ENCODE results near the gene ABHD2. TPM values are rescaled to one million over a fixed set of nuclear protein-coding genes. Genes with fewer than 3 reads are reported as not detected.

ABHD2 gene
- total RNA-seq, 4 donors from 2014 or later = 50.0 to 79.9 (median 65.2) TPM

GRCh38 chr15:89197503-89197971 is 109.3 kb downstream of the ABHD2 start:
- no peak for TF ChIP-seq CTCF (IDR thresholded peaks at IDR 0.05; ENCODE audit: low read depth)

DNA sequence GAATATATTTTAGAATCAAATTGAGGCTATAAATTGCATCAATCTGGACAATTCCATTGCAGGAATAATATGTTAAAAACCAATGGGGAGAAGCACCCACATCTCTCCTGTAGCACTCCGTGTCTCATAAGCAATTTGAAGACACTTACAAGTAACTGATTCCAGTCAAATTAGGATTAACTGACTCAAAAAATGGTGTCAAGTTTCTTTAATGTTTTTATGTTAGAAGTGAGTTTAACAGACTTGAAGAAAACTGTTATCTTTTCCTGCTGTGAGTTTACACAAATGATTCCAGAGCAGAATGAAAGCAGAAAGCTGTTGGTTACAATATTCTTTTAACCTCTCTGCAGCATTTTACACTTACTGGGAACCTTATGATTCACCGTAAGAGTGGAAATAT is 109.9 kb downstream of the ABHD2 start:
- TF ChIP-seq CTCF (IDR thresholded peaks at IDR 0.05; ENCODE audit: low read depth) = no peak

DNA sequence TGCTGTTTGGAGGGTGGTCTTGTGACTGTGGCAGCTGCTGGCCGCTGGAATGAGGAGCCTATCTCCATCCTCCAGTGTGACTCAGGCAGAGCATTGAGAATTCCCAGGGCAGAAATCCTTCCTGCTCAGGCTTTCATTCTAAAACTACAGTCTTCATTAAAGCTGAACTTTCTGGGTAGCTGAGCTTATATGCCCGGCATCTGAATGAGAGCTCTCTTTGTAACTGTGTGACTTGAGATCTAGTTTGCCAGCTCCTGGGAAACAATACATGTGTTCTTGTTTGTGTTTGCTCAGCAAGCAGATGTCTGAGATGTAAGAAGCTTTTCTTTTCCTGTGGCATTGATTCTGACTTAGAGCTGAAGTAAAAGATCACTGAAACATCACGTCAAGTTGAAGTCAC is 110.7 kb downstream of the ABHD2 start:
- TF ChIP-seq CTCF (IDR thresholded peaks at IDR 0.05; ENCODE audit: low read depth) = no peak

GRCh38 chr15:89199746-89200145 is 111.5 kb downstream of the ABHD2 start:
- no peak for TF ChIP-seq CTCF (IDR thresholded peaks at IDR 0.05; ENCODE audit: low read depth)

DNA sequence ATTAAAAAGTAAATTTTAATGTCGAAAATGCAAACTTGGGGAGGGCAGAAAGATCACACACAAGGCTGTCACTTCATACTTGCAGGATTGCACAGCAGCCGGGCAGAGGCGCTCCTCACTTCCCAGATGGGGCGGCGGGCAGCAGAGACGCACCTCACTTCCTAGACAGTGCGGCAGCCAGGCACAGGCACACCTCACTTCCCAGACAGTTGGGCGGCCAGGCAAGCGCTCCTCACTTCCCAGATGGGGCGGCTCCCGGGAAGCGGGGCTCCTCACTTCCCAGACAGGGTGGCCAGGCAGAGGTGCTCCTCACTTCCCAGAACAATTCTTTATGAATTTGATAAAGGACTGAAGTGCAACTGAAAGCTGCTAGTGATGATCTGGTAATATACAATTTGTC is 111.9 kb downstream of the ABHD2 start:
- TF ChIP-seq CTCF (IDR thresholded peaks at IDR 0.05; ENCODE audit: low read depth) = no peak

DNA sequence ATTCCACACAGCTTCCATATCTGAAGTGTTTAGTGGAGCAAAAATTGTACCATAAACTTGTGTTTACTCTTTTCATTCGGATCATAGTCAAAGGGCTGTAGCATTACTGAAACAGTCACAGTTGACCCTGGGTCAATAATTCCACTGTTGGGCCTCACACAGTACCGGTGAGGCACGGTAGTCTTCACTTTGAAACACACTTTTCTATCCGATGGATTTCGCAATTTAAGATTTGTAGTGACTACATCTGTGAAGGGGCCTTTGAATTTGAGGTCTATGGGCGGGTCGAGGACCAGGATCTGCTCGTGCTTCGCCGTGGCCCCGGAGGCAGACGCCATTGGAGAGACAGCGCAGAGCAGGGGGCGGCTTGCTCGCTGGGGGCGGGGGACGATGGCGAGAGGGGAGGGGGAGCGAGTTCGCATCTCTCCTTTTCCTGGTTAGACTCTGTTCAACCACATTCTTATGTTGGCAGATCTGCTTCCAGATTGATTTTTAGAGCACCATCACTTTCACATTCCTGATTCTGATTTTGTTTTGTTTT is 113.3 kb downstream of the ABHD2 start:
- TF ChIP-seq CTCF (IDR thresholded peaks at IDR 0.05; ENCODE audit: low read depth) = no peak

GRCh38 chr15:89203705-89204273 is 115.5 kb downstream of the ABHD2 start:
- TF ChIP-seq CTCF (IDR thresholded peaks at IDR 0.05; ENCODE audit: low read depth) = no peak
